Activated gamma-delta T cell (primary cell): Measurements from ENCODE around the gene LDAH.

Source experiments
- DNase-seq: peaks from one replicate; lab custom pipeline; 2025; lab: John Stamatoyannopoulos, UW

Gene LDAH

GRCh38 chr2:20682167-20682920 lies 140.6 kb downstream of the LDAH start:
- no peak for DNase-seq

- DNase-seq: no peak
Observed at GRCh38 chr2:20680744-20681375, 142.0 kb downstream of the LDAH start.

- no peak for DNase-seq
Observed at GRCh38 chr2:20678780-20679179, 144.1 kb downstream of the LDAH start.

GRCh38 chr2:20678086-20678395 lies 144.9 kb downstream of the LDAH start:
- no peak for DNase-seq

GRCh38 chr2:20677301-20678085 lies 145.4 kb downstream of the LDAH start:
- DNase-seq: no peak

- no peak for DNase-seq
Observed at GRCh38 chr2:20676353-20677215, 146.3 kb downstream of the LDAH start.

- DNase-seq: no peak
Observed at GRCh38 chr2:20675701-20676352, 147.1 kb downstream of the LDAH start.

GRCh38 chr2:20674974-20675679 lies 147.8 kb downstream of the LDAH start:
- no peak for DNase-seq

GRCh38 chr2:20674309-20674965 lies 148.5 kb downstream of the LDAH start:
- DNase-seq: no peak

GRCh38 chr2:20673686-20674308 lies 149.1 kb downstream of the LDAH start:
- no peak for DNase-seq

- DNase-seq: no peak
Observed at GRCh38 chr2:20672201-20672951, 150.5 kb downstream of the LDAH start.

- DNase-seq: no peak
Observed at GRCh38 chr2:20671736-20672080, 151.2 kb downstream of the LDAH start.

GRCh38 chr2:20671036-20671735 lies 151.7 kb downstream of the LDAH start:
- DNase-seq: no peak

- DNase-seq: no peak
Observed at GRCh38 chr2:20670315-20671035, 152.4 kb downstream of the LDAH start.

- DNase-seq: no peak
Observed at GRCh38 chr2:20669562-20670314, 153.2 kb downstream of the LDAH start.

- no peak for DNase-seq
Observed at GRCh38 chr2:20668871-20669475, 153.9 kb downstream of the LDAH start.

- no peak for DNase-seq
Observed at GRCh38 chr2:20668451-20668850, 154.4 kb downstream of the LDAH start.
